HCT116 (cell line): Measurements from ENCODE around the gene CCDC142. TPM values are rescaled to one million over a fixed set of nuclear protein-coding genes. Genes with fewer than 3 reads are reported as not detected.

ENCODE experiments used
- ATAC-seq: fragments of 200-7000 bp; cut with Tn5 transposase; 2 replicates; pipeline ENCODE4 v1.9.1; 2020; ENCODE audit warnings: mild to moderate bottlenecking, moderate library complexity
- BruUV-seq: library from RNA; stranded (reverse); fragments of 400-500 nt; replicated peaks from 2 replicates; lab custom pipeline; 2021; lab: Mats Ljungman, UMichigan
- CTCF ChIA-PET: fragments of 300-600 bp; sonication (Branson Sonifier 250); formaldehyde crosslinking; loops from one replicate; lab custom pipeline; 2021; ENCODE audit warnings: antibody characterized with exemption; lab: Charles Lee
- POLR2A ChIA-PET: fragments of 300-600, 350-600 bp; sonication (Branson Sonifier 250); formaldehyde crosslinking; loops from one replicate; lab custom pipeline; 2021; ENCODE audit warnings: antibody characterized with exemption; lab: Charles Lee
- RAD21 ChIA-PET, 2 experiments: fragments of 300-600 bp; sonication (Branson Sonifier 250); formaldehyde crosslinking; loops; one replicate each; lab custom pipeline; 2023; ENCODE audit warnings: low total read pairs in 2 of 2; ENCODE audit not compliant: uncharacterized antibody in 2 of 2, unreplicated experiment in 2 of 2, low non-redundant PET in 1 of 2; lab: Charles Lee
- DNase-seq: peaks from one replicate; pipeline ENCODE4 v3.0.0-alpha.2; 2010; ENCODE audit warnings: low read depth, low spot score
- H2AFZ ChIP-seq: fragments of 200-600 bp; shearing (Covaris generic), sonication (generic); 2 replicates; pipeline ENCODE4 v1.6.1; 2017; ENCODE audit warnings: low read depth, mixed run types, mixed read lengths, antibody characterized with exemption, low read length; ENCODE audit not compliant: poor library complexity, severe bottlenecking
- H3K27ac ChIP-seq: 2 replicates; pipeline ENCODE4 v1.5.1; 2012; ENCODE audit warnings: low read depth, low read length
- H3K27me3 ChIP-seq: fragments of 200-600 bp; sonication (generic); 2 replicates; pipeline ENCODE4 v1.6.1; 2016; ENCODE audit warnings: mixed run types, low read length, mixed read lengths; ENCODE audit not compliant: insufficient read depth
- H3K36me3 ChIP-seq, 2 experiments: fragments of 200-500 bp in 1 of 2; fragments of 200-600 bp in 1 of 2; sonication (Bioruptor generic) in 1 of 2; sonication (generic) in 1 of 2; 2 replicates each; pipeline versions ENCODE4 v1.5.1 to v1.6.1; 2014 to 2016; ENCODE audit warnings: low read length in 2 of 2, inconsistent platforms in 1 of 2, mixed read lengths in 1 of 2, mixed run types in 1 of 2; ENCODE audit not compliant: insufficient read depth in 2 of 2, control insufficient read depth in 1 of 2
- H3K4me1 ChIP-seq, 2 experiments: fragments of 200-600 bp in 1 of 2; sonication (generic) in 1 of 2; 2 replicates each; pipeline versions ENCODE4 v1.5.1 to v1.6.1; 2012 to 2017; ENCODE audit warnings: low read length in 2 of 2, inconsistent platforms in 1 of 2, mild to moderate bottlenecking in 1 of 2, mixed read lengths in 1 of 2, mixed run types in 1 of 2, moderate library complexity in 1 of 2; ENCODE audit not compliant: insufficient read depth in 2 of 2, control insufficient read depth in 1 of 2
- H3K4me2 ChIP-seq: fragments of 200-600 bp; sonication (generic); 2 replicates; pipeline ENCODE4 v1.6.1; 2017; ENCODE audit warnings: mixed run types, low read length, mixed read lengths
- H3K4me3 ChIP-seq, 2 experiments: fragments of 200-600 bp in 1 of 2; sonication (generic) in 1 of 2; replicated peaks in 1 of 2; 2 replicates each; pipeline ENCODE4 v1.5.1; 2011 to 2016; ENCODE audit warnings: low read length in 2 of 2, control low read depth in 1 of 2, low read depth in 1 of 2, mild to moderate bottlenecking in 1 of 2, mixed read lengths in 1 of 2, mixed run types in 1 of 2
- H3K79me2 ChIP-seq: fragments of 200-600 bp; sonication (generic); 2 replicates; pipeline ENCODE4 v1.6.1; 2017; ENCODE audit warnings: mild to moderate bottlenecking, mixed run types, low read length, moderate library complexity, mixed read lengths; ENCODE audit not compliant: insufficient read depth
- H3K9ac ChIP-seq: fragments of 200-600 bp; sonication (generic); 2 replicates; pipeline ENCODE4 v1.6.1; 2016; ENCODE audit warnings: low read length, mixed read lengths
- H3K9me2 ChIP-seq: fragments of 200-600 bp; sonication (generic), shearing (Covaris generic); 2 replicates; pipeline ENCODE4 v1.6.1; 2017; ENCODE audit warnings: mixed run types, mild to moderate bottlenecking, moderate library complexity; ENCODE audit not compliant: insufficient read depth
- H3K9me3 ChIP-seq, 2 experiments: fragments of 200-500 bp in 1 of 2; fragments of 200-600 bp in 1 of 2; sonication (Bioruptor generic) in 1 of 2; sonication (generic) in 1 of 2; 2 replicates each; pipeline ENCODE4 v1.6.1; 2014 to 2017; ENCODE audit warnings: low read length in 2 of 2, mixed read lengths in 2 of 2, inconsistent platforms in 1 of 2, low read depth in 1 of 2, mild to moderate bottlenecking in 1 of 2, mixed run types in 1 of 2, moderate library complexity in 1 of 2; ENCODE audit not compliant: control insufficient read depth in 1 of 2, insufficient read depth in 1 of 2
- H4K20me1 ChIP-seq: fragments of 200-600 bp; sonication (generic), shearing (Covaris generic); 2 replicates; pipeline ENCODE4 v1.6.1; 2017; ENCODE audit warnings: mixed run types, mild to moderate bottlenecking, moderate library complexity; ENCODE audit not compliant: insufficient read depth
- CEBPB ChIP-seq: IDR thresholded peaks from 2 replicates; pipeline ENCODE4 v1.6.1; 2012; ENCODE audit warnings: low read depth
- ELF1 ChIP-seq: IDR thresholded peaks from 2 replicates; pipeline ENCODE4 v1.6.1; 2012; ENCODE audit warnings: low read depth, borderline replicate concordance
- EZH2 ChIP-seq: fragments of 200-600 bp; sonication (generic); IDR thresholded peaks from 2 replicates; pipeline ENCODE4 v1.6.1; 2017; ENCODE audit warnings: antibody characterized with exemption, mixed run types
- EZH2phosphoT487 ChIP-seq: fragments of 200-600 bp; IDR thresholded peaks from 2 replicates; pipeline ENCODE4 v1.6.1; 2018; ENCODE audit warnings: antibody characterized with exemption, borderline replicate concordance
- FOSL1 ChIP-seq: IDR thresholded peaks from 2 replicates; pipeline ENCODE4 v1.6.1; 2012; ENCODE audit warnings: low read depth
- POLR2A ChIP-seq: IDR thresholded peaks from 2 replicates; pipeline ENCODE4 v1.7.0; 2011; ENCODE audit warnings: borderline replicate concordance; ENCODE audit not compliant: insufficient read depth, insufficient read length; ENCODE audit errors: extremely low read depth
- REST ChIP-seq: IDR thresholded peaks from 2 replicates; pipeline ENCODE4 v1.6.1; 2012; ENCODE audit warnings: low read depth
- YY1 ChIP-seq: IDR thresholded peaks from 2 replicates; pipeline ENCODE4 v1.6.1; 2011; ENCODE audit warnings: low read length, low read depth, moderate library complexity, mild to moderate bottlenecking; ENCODE audit not compliant: insufficient replicate concordance; ENCODE audit errors: extremely low read depth
- ZNF274 ChIP-seq: fragments of 200-500 bp; sonication (Bioruptor generic); IDR thresholded peaks from 2 replicates; pipeline ENCODE4 v1.6.1; 2014; ENCODE audit warnings: mild to moderate bottlenecking, low read depth, low read length, inconsistent platforms
- intact Hi-C: fragments of 100-400 bp; cut with micrococcal nuclease; formaldehyde crosslinking; loops from 2 replicates; pipeline ENCODE4 v1.10.0; 2022
- total RNA-seq: library from RNA; stranded (reverse); gene quantifications from one replicate; pipeline ENCODE4 v1.2.1, GENCODE V29; 2021; ENCODE audit not compliant: unreplicated experiment
- TF ChIP-seq, protein P1 (sequence below): IDR thresholded peaks from 2 replicates; pipeline ENCODE4 v1.6.1; 2011; ENCODE audit warnings: mild to moderate bottlenecking, low read length, moderate library complexity; ENCODE audit not compliant: insufficient replicate concordance; ENCODE audit errors: extremely low read depth

CCDC142 gene
- total RNA-seq, 1 experiment from 2014 or later: 15.0 TPM

- TF ChIP-seq REST: no peak
Observed at GRCh38 chr2:74458132-74458937, 24.5 kb downstream of the CCDC142 start, which contains the start of gene WBP1 (continued).

DNA sequence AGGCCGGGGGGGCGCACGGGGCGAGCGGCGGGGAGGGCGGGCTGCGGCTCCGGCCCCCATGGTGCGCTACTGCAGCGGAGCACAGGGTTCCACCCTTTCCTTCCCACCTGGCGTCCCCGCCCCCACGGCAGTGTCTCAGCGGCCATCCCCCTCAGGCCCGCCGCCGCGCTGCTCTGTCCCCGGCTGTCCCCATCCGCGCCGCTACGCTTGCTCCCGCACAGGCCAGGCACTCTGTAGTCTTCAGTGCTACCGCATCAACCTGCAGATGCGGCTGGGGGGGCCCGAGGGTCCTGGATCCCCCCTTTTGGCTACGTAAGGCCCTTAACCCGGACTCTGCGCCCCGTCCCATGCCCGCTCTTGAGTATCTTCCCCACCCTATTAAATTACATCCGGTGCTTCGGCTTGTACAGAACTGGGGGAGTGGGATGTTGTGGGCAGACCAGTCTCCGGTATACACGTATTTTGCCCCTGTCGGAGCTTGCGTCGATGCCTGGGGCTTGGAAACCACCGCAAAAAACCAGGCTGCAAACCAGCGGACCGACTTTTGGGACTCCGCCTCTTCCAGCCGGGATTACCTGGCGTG is 25.2 kb downstream of the CCDC142 start:
- peak; percentile 37 for ATAC-seq
- peaks cover 12 to 42% of the 10 kb centered on the region in 2 experiments for H3K4me1 ChIP-seq
- peaks cover 3 to 12% of the 10 kb centered on the region in 2 experiments; a peak in 2 of 4 replicates for H3K36me3 ChIP-seq
- peak overlapping the region; percentile 62 to 66 for H3K4me3 ChIP-seq
- peak overlapping the region; percentile 80 for H3K9ac ChIP-seq
- H3K4me2 ChIP-seq: peak overlapping the region; percentile 74
- peaks cover 11% of the 10 kb centered on the region; the same call in 1 of the 2 replicates for H3K79me2 ChIP-seq
- H3K9me2 ChIP-seq: no peaks in the 10 kb centered on the region
- intact Hi-C loops: loop anchor here (1.0 to 10.0 kb wide), 2 partner anchors 26 to 1223 kb away; partner anchors contain the start of genes CCT7, PRADC1 and TTC31
- peak overlapping the region; percentile 89 for H3K27ac ChIP-seq
- no peaks in the 10 kb centered on the region for H4K20me1 ChIP-seq
- CTCF ChIA-PET: interaction anchor here (0.7 to 1.2 kb wide), 4 partner anchors 14 to 631 kb away, joined by 3 to 6 read pairs (median 3); partner anchors contain the start of genes AUP1 and HTRA2
- H2AFZ ChIP-seq: no peak overlapping the region
- RAD21 ChIA-PET: interaction anchor here in 1 of 2 experiments (0.5 kb wide), 1 partner anchor 14 kb away, joined by 3 read pairs; no protein-coding TSS in a partner anchor
- no peaks in the 10 kb centered on the region for H3K9me3 ChIP-seq
- no peaks in the 10 kb centered on the region for H3K27me3 ChIP-seq
- no TSS peak for BruUV-seq
- DNase-seq: no peak
- POLR2A ChIA-PET: interaction anchor here (0.7 to 2.0 kb wide), 8 partner anchors 11 to 50 kb away, joined by 3 to 21 read pairs (median 6); partner anchors contain the start of genes MRPL53, PCGF1 and TTC31
- no peak for TF ChIP-seq CEBPB
- peak; percentile 19 for TF ChIP-seq POLR2A
- TF ChIP-seq REST: no peak
- no peak for TF ChIP-seq EZH2phosphoT487
- no peak for TF ChIP-seq EZH2
- TF ChIP-seq FOSL1: no peak
- TF ChIP-seq, protein P1, sequence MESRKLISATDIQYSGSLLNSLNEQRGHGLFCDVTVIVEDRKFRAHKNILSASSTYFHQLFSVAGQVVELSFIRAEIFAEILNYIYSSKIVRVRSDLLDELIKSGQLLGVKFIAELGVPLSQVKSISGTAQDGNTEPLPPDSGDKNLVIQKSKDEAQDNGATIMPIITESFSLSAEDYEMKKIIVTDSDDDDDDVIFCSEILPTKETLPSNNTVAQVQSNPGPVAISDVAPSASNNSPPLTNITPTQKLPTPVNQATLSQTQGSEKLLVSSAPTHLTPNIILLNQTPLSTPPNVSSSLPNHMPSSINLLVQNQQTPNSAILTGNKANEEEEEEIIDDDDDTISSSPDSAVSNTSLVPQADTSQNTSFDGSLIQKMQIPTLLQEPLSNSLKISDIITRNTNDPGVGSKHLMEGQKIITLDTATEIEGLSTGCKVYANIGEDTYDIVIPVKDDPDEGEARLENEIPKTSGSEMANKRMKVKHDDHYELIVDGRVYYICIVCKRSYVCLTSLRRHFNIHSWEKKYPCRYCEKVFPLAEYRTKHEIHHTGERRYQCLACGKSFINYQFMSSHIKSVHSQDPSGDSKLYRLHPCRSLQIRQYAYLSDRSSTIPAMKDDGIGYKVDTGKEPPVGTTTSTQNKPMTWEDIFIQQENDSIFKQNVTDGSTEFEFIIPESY: no peak
- TF ChIP-seq ZNF274: no peak
- TF ChIP-seq ELF1: no peak
- no peak for TF ChIP-seq YY1
